WI38 (cell line): Measurements from ENCODE around the gene TCOF1.

Source experiments
- H3K4me3 ChIP-seq: 2 replicates; pipeline ENCODE4 v1.5.1; 2011; ENCODE audit warnings: low read depth, mild to moderate bottlenecking, control low read depth, low read length
- CTCF ChIP-seq: IDR thresholded peaks from 2 replicates; pipeline ENCODE4 v1.5.1; 2012; ENCODE audit warnings: low read depth, mild to moderate bottlenecking, control low read depth, low read length

The TCOF1 gene

GRCh38 chr5:150392680-150393079 lies 35.2 kb downstream of the TCOF1 start:
- TF ChIP-seq CTCF = no peak
- no peak overlapping the region for H3K4me3 ChIP-seq

- H3K4me3 ChIP-seq = no peak overlapping the region
- no peak for TF ChIP-seq CTCF
Measured at GRCh38 chr5:150393096-150393645, 35.7 kb downstream of the TCOF1 start.

GRCh38 chr5:150394131-150394530 lies 36.6 kb downstream of the TCOF1 start:
- no peak for TF ChIP-seq CTCF
- H3K4me3 ChIP-seq = no peak overlapping the region

GRCh38 chr5:150394912-150395687 lies 37.6 kb downstream of the TCOF1 start:
- no peak for TF ChIP-seq CTCF
- H3K4me3 ChIP-seq = no peak overlapping the region

GRCh38 chr5:150395688-150395975 lies 38.1 kb downstream of the TCOF1 start:
- no peak overlapping the region for H3K4me3 ChIP-seq
- no peak for TF ChIP-seq CTCF

- H3K4me3 ChIP-seq = no peak overlapping the region
- no peak for TF ChIP-seq CTCF
Measured at GRCh38 chr5:150396267-150396666, 38.8 kb downstream of the TCOF1 start.

- no peak overlapping the region for H3K4me3 ChIP-seq
Measured at GRCh38 chr5:150397146-150397781, 39.8 kb downstream of the TCOF1 start.

More at GRCh38 chr5:150397146-150397781, 39.8 kb downstream of the TCOF1 start:
- no peak for TF ChIP-seq CTCF
